GM19240 (cell line): Measurements from ENCODE around the gene TTC16.
A peak's percentile ranks its signal among the peaks of the same experiment; 100 is the strongest.

Experiments
- DNase-seq: peaks from one replicate; pipeline ENCODE4 v3.0.0; 2011; ENCODE audit warnings: low spot score; ENCODE audit not compliant: insufficient read length

The TTC16 gene, protein sequence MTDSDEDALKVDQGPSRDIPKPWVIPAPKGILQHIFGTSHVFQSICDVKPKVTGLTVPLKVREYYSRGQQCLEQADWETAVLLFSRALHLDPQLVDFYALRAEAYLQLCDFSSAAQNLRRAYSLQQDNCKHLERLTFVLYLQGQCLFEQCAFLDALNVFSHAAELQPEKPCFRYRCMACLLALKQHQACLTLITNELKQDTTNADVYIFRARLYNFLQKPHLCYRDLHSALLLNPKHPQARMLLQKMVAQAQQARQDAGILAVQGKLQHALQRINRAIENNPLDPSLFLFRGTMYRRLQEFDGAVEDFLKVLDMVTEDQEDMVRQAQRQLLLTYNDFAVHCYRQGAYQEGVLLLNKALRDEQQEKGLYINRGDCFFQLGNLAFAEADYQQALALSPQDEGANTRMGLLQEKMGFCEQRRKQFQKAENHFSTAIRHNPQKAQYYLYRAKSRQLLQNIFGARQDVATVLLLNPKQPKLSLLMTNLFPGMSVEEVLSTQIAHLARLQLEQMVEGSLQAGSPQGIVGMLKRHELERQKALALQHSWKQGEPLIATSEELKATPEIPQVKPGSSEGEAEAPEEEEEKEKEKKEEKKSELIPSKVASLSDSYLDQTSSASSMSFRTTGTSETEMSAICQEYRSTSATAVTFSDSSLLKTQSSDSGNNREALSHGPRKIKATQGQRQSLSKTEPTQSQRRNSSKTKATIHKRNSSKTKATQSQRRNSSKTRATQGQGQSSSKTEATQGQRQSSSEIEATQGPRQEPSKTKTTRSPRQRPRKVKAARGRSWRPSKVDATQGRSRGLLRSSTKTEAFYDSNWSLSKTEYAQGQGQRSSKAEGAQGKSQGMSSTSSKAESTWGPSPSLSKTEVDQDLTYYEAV

DNA sequence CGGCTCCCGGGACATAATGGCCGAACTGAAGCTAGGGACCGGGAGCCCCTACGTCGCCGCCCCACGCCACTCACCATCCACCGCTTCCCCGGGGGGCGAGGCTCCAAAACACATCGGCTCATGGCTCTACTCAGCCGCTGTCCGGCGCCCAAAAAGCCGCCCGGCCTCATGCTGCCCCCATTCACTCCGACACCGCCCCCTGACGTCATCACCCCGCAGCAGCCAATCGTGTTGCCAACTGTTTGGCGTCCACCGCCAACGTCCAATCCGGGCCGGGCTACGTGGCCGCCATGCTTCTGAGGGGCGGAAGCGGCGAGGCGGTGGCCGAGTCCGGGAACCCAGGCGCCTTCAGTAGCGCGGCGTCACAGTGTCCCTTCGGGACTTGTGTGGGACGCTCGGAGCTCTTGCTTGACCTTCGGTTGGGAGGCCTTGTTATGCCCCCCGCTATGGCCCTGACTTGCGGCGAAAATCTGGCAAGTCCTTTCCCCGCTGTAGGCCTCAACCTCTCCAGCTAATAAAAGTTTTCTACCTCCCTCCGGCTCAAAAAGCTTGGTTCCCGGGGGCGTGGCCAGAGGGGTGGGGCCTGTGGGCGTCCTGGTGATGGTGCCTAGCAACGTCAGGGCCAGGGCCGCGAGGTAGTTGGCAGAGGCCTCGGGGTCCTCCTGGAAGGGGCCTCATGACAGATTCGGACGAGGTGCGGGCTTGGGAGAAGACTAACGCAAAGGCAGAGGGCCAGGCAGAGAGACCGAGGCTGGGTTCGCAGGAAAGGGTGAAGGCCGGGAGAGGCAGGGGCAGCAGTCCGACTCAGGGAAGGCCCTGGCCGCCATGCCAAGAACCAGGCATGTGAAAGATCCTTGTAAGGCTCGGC, at the start of gene TTC16, which contains the start of gene PTRH1:
TSS of gene TTC16 (plus strand) at position 610 of the 868 bp plus-strand sequence. CDS start at position 677, 67 bp downstream.
TSS of gene PTRH1 (minus strand) at position 194 of the 868 bp plus-strand sequence. CDS start at position 170, 24 bp downstream.
- peak; percentile 99 for DNase-seq

DNA sequence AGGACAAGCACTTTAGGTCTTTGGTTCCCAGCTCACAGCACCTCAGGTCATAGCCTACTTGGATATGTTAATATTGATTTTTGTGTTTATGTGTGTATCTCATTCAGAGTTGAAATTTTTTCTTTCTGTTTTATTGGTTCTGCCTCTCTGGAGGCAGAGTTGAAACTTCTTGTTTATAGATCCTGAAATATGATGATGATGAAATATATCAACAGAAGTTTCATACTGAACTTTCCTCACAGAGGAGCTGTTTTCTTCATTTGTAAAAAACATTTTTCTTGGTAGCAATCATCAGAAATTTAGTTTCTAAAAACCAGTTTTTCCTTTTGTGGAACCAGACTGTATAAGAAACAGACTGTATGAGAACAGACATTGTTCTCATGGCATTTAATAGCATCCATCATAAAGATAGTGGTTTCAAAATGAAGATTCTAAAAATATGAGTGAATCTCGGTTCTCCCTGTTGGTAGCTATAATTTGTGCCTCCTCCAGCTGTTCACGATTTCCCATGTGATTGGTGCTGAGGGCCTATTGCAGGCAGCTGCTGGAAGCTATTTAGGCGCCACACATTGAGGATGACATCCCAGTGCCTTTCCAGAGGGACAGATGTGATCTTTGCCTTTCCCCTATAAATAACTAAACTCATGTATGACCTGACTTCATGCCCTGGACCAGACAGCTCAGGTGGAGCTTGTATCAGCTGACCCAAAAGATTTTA, 48.6 kb upstream of the TTC16 start:
- no peak for DNase-seq

DNA sequence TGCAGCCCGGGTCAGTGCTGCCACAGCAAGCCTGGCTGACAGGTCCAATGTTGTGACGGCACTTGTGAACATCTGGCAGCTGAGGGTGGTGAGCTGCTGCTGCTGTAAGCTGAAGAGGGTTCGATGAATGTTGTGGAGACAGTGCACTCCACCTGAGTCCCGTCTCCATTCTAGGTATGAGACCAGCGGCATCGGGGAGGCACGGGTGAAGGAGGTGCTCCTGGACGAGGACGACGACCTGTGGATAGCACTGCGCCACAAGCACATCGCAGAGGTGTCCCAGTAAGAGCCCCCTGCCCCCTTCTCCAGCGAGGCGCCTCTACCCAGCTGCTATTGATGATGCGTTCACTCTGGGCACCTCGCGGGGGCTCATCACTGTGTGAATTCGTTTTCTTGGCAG, 48.0 kb upstream of the TTC16 start:
- DNase-seq = no peak

DNA sequence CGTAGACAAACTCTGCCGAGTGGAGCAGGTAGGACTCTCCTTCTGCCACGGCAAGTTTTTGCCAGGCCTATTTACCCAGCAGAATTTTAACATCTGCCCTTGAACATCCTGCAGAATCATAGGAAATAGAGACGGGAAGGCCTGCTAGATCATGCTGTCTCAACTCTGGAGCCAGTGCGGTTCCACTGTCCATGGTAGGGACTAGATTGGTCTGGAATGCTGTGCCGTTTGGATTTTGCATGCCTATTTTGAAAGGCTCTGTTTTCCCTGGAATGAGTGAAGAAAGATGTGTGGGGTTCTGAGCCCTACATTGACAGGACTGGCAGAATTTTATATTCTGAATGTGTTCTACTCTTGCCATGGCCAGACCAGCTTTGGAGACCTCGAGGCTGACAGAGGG, 42.6 kb upstream of the TTC16 start:
- DNase-seq = no peak

DNA sequence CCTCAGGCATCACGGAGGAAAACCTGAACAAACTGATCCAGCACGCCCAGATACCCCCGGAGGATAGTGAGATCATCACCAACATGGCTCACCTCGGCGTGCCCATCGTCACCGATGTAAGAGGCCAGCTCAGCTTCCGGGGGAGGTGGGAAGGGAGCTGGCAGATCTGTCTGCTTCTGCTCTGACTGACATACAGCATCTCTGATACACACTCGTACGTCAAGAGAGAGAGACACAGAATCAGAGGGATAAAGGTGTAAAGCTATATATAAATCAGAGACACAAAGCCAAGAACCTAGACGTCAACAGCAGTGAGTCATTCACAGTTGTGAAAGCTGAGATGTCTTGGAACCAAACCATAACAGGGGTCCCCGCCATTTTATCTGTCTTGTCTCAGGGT, 39.2 kb upstream of the TTC16 start:
- DNase-seq = no peak

DNA sequence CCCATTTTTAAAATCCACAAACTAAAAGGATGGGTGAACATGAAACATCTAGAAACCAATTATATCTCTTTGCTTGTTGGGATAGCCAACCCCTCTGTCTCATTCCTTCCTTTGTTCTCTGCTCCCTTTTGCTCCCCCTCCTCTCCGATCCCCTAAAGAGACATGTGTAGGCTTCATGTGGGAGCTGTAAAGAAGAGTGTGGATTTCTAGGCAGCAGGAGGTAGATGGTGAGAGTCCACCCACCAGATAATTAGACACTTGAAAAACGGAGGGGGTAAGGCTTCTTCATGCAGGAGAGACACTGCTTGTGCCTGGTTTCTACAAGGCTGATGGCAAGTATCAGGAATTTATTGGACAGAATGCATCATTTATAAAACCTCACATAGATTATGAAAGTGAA, 36.4 kb upstream of the TTC16 start:
- no peak for DNase-seq

DNA sequence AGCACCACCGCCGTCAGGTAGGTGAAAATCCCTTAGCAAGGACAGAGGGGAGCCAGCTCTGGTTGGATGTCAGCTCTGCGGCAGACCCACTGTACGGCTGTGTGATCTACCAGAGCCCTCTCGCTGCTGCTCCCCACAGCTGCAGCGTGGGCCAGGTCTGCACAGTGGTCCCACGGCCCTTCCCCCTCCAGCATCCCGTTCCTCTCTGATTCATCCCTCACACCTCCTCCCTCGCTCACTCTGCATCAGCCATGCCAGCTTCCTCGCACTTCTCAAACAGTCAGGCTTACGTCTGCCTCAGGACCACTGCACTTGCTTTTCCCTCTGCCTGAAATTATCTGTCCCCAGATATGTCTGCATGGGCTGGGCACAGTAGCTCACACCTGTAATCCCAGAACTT, 35.7 kb upstream of the TTC16 start:
- no peak for DNase-seq

DNA sequence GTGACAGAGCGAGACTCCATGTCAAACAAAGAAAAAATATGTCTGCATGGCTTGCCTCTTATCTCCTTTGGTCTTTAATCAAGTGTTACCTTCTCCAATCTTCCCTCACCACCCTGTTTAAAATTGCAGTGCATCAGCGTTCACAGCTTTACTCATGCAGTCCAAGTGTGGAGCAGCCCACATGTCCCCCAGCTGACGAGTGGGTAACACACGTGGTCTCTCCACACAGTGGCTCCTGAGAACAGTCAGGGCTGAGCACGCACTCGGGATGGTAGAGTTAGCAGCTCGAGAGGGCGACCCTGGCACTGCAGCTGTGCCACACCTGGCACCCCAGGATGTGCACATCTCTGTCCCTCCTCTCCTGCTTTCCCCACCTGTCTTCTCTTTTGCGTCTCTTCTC, 35.0 kb upstream of the TTC16 start:
- no peak for DNase-seq

DNA sequence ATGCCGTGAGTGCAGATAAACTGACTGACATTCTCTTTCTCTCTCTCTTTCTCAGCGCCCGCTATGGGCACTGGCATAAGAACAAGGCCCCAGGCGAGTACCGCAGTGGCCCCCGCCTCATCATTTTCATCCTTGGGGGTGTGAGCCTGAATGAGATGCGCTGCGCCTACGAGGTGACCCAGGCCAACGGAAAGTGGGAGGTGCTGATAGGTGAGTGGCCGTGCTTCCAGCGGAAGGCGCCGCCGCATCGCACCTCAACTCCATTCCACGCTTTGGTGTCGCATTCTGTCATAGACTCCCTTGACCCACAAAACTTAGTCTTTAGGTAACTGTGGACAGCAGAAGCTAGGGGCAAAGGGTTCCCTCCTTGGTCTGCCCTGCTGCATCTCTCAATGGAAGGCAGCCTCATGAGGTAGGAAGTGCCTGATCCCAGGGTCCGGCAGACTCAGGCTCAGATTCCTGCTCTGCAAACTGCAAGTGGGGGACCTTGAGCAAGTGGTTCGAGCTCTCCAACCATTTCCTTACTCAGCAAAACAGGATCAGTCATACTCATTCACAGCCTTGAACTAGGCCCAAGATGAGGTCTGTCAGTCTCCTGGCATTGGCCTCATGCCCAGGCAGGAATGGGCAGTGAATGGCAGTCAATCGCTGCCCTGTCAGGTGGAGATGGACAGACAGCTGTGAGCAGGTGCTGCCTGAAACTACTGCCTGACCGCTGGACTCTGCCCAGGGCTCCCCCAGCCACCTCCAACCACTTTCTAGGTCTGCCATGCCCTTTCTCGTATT, 33.3 kb upstream of the TTC16 start:
- no peak for DNase-seq

DNA sequence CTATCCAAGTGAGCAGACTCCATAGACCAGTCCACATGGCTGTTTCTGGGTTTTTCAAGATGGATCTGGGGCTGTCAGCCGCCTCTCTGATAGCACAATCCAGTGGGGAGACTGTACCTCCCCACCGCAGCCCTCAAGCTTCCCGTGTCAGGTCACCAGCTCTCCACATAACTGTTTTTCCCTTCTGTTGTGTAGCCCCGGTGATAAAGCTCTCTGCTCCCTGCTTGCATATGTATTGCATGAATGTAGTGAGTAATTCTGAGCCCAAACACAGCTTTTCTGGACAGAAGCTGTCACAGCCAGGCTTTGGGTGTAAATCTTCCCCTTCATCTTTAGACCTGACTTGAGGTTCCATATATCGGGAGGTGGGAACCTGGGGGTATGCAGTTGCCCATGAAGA, 32.2 kb upstream of the TTC16 start:
- no peak for DNase-seq

DNA sequence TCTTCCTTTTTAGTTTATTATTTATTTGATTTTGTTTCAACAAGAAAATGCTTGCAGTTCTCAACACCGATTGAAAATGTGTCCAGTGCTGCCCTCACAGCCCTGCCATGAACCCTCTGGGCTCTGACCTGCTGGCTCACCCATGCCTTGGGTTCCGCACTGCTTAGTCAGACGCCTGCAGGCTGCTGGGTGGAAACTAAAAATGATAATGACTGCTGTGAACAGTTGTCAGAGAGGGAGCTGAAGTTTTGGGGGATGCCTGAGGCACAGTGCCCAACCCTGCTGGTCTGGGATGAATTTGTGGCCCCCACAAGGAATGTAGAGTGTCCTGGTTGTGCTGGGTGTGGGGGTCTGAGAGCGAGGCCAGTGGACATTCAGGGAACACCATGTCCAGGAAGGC, 31.3 kb upstream of the TTC16 start:
- no peak for DNase-seq

DNA sequence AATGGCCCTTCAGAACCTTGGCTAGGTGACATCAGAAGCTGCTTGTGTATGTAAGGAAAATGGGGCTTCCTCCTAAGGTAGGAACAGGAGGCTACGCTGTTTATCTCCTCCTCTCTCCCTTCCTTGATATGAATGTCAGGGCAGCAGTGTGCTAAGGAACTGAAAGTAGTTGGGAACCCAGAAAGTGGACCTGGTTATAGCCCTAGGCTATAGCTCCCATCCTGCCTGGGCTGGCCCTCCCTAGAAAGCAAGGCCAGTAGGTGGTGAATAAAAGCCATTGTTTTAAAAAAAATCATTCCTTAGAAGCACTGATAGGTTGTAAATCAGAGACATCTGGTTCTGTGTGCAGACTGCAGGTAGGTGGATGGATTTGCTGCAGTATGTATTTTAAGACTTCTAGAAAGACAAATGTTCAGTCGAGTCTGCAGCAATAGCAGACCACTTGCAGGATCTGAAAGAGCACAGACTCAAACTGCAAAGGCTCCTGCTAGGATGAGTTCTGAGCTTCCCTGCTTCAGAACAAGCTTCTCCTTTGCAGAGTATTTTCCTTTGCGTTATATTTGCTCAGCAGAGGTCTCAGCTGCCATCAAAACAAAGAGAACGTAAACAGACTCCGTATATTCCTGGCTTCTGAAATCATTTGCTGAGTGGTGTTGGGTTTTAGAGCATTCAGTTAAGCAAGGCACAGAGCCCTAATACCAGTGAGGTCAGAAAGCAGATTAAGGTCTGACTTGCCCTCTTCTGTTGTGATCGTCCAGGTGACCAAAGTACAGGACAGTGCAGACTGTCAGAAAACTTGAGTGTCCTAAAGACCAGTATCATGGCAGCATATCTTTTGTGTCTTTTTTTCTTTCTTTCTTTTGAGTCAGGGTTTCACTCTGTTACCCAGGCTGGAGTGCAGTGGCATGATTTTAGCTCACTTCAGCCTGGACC, 29.2 kb upstream of the TTC16 start:
- DNase-seq = no peak

DNA sequence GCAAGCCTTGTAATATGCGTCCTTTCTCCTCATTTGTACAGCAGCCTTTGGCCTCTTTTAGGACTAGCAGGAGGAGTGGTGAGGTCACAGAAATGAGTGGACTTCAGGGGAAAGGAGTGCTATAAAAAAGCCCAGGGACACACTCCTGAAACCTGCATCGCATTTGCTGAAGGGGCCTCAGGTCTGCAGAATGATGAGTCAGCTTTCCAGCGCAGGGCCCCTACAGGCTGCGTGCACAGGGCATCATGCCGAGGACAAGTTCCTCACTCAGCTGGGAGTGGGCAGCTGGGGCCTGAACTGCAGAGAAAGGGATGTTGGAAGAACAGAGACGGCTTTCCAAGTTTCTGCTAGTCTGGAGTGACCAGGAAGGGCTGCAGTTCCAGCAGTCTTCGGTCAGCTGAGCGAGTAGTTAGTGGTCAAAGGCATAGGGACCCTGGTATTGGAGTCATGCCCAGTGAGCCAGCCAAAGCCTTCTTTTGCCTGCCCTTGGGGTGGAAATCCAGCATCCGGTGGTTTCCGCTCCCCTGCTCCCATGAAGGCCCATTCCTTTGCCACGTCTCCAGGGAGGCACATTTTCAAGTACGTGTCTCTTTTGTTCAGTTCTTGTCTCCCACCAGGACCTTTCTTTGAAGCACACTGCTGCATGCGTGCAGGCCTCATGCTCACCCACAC, 26.4 kb upstream of the TTC16 start:
- DNase-seq = no peak

DNA sequence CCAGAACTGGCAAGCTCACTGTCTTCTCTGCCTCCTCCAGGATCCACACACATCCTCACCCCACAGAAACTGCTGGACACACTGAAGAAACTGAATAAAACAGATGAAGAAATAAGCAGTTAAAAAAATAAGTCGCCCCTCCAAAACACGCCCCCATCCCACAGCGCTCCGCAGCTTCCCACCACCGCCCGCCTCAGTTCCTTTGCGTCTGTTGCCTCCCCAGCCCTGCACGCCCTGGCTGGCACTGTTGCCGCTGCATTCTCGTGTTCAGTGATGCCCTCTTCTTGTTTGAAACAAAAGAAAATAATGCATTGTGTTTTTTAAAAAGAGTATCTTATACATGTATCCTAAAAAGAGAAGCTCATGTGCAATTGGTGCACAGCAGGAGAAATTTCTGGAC, 25.1 kb upstream of the TTC16 start:
- no peak for DNase-seq

DNA sequence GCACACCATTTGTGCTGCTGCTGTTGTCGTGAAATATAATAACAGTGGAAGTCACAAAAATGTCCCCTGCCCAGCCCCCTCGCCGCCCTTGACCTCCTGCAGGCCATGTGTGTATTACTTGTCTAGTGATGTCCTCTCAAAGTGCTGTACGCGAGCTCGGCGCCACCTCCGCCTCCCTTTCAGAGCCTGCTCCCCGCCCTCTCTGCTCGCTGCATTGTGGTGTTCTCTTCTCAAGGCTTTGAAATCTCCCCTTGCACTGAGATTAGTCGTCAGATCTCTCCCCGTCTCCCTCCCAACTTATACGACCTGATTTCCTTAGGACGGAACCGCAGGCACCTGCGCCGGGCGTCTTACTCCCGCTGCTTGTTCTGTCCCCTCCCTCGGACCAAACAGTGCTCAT, 23.8 kb upstream of the TTC16 start:
- DNase-seq = no peak

DNA sequence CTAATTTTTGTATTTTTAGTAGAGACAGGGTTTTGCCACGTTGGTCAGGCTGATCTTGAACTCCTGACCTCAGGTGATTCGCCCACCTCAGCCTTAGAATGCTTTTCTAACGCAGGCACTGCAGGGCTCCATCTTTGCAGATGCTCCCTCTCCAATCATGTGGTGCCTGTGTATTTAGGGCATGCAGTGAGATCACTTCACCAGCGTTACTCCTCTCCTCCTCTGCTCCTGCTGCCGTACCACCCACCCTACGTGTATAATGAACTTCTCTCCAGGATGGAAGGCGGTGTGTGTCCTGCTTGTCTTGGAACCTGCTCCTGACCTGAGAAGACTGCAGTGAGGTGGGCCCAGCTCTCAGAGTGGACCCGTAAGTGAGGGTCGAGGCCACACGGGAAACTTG, 22.7 kb upstream of the TTC16 start:
- no peak for DNase-seq

DNA sequence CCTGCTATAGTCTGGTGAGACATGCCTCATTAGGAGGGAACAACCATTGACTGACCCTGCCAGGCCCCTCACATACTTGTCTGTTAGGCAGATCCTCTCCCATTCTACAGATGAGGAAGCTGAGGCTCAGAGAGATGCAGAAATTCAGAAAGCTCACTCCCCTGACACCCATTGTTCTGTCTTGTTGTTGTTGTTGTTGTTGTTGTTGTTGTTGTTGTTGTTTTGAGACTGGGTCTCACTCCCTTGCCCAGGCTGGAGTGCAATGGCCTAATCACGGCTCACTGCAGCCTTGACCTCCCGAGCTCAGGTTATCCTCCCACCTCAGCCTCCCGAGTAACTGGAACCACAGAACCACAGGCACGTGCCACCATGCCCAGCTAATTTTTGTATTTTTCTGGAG, 22.2 kb upstream of the TTC16 start:
- no peak for DNase-seq
